ENCODE results near the gene IL17RA.
"Not testable (repeated sequence)": the region's sequence is repeated elsewhere in the genome, so short reads cannot be mapped to it uniquely, and the experiment has no call there.

Gene IL17RA

DNA sequence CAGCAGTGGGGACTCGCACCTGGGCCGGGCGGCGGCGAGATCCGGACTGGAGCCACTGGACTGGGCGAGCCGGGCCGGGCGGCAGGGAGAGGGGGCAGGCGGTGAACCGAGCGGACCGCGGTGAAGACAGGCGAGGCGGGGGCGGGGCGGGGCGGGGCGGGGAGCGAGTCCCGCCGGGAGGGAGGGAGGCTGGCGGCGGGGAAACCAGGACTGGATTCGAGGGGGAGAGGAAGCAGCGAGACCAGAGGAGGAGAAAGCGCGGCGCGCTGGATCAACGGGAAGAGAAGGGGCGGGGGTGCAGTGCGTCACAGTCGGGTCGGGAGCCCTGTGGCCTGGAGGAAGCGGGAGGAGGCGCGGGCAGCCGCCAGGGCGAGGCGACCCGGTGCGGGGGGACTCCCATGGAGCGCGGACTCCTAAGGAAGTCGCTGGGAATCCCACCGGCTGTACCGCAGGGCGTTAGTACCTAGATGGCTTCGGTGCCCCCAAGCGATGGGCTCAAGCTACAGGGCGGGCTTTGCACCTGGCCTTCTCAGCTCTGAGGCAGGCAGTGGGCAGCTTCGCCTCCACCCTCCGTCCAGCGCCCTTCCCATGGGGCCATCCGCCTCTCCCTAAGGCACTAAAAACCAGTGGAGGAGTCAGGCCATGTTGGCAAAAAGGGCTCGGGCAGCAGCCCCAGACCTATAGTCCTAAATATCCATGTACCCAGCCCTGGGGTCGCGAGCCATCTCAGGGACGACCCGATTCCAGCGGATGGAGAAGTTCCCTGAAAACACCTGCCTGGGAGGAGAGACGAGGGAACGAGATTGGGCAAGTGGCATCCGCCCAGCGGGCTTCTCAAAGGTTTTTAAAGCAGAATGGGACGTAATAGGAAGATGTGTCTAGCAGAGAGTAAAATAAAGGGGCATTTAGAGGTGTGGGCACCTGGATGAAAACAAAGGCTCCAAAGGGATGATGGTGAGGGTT is 36.7 kb downstream of the IL17RA start, which contains the start of gene TMEM121B:
Gene TMEM121B (minus strand): TSS at position 128 of the 963 bp plus-strand sequence. CDS start 233 bp downstream, outside the sequence.
- peak; percentile 86 for DNase-seq

DNA sequence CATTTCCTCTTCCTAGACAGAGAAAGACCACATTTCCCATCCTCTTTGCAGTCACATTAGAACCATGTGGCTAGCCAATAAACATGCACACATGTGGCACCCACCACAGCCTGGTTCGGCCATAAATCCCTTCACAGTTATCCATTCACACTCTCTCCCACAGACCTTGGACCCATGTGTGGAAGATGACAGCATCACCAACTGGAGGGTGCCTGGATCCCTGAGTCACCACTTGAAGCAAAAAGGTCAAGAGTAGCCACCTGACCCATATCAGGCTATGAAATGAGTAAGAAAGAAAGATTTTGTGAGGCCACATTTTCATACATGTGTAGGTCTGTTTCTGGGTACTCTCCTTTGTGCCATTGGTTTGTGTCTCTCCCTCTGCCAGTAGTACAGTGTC is 45.4 kb downstream of the IL17RA start:
- no peak for DNase-seq

DNA sequence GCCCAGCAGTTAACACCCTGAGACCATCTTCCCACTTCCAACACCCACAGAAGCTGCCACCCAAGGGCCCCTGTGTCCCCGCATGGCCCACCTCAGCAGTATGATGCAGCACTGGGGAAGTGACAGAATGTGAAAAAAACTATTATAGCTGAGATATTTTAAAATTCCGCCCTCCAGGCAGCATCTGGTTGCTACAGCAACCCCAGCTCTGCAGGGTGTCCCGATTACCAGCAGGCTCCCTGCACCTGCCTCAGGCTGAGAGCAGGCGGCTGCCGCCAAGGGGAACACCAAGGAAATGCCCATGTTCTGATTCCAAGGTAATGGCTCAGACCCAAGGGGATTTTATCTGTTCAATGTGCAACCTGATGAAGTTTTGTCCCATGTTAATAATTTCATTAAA is 46.9 kb downstream of the IL17RA start:
- peak; percentile 52 for DNase-seq

DNA sequence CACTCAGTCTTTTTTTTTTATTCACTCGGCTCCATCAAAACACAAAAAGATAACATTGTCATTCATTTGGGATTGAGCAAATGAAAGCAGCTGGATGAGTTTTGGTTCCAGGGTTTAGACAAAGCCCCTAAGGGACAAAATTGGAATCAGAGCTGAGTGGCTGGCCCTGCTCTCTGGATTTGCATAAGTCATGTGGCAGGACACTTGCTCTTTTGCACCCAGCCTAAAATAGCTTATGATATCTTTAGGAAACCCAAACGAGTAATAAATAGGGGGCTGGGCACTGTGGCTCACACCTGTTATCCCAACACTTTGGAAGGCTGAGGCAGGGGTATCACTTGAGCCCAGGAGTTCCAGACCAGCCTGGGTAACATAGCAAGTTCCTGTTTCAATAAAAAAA is 47.3 kb downstream of the IL17RA start:
- no peak for DNase-seq

DNA sequence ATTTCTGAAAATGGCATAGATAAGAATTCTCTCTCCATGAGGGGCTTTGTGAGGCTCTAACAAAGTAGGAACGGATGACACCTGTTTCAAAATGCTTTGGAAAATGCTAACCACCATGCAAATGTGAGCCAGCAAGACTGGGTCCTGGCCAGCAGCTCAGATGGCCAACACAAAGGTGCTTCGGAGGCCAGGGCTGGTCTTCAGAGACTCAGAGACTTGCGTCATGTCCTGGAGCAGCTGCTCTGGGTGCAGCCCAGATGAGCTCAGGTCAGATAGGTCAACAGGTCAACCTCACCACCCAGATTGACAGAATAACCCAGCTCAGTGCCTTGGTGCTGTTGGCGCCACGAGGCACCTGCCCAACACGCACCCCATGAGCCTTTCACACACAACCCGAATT is 48.3 kb downstream of the IL17RA start:
- no peak for DNase-seq

DNA sequence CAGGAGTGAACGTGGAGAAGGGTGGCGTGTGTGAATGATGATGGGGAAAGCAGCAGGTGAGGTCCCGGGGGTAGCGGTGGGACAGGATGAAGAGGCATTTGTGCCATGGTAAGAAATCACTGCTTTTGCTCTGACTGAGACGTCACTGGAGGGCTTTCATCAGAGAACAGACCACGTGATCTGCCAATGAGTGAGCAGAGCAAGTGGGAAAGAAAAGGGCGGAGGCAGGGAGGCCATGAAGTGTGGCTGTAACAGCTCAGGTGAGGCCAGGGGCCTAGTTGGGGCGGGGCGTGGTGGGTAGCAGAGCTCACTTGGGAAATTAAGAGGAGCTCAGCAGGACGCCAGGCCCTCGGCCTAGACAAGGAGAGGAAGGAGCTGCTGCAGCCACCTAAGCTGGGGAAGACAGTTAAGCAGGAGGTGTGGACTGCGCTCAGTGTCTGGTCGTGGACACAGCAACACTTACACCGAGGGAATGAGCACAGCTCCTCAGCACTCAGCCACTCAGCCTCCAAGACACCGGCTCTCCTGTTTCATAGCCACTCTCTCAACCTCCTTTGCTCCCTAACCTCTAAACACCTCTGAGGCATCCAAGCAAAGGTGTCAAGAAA is 50.5 kb downstream of the IL17RA start:
- no peak for DNase-seq

DNA sequence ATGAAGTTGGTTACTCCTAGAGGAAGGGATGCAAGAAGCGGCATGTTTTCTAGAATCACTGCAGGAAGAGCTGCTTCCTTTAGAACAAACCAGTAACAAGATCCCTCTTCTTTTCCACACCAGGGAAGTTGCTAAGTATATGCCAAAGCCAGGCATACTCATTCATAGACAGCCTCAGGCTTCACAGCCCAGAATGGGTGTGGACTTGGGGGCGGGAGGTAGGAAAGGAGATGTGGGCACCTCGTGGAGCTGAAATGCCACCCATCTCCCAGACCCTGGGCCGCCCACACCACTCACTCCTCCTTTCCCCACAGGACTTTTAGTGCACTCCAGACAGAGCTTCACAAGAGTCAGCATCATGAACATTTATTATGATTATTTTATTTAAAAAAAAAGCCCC is 52.4 kb downstream of the IL17RA start:
- DNase-seq, result no peak

DNA sequence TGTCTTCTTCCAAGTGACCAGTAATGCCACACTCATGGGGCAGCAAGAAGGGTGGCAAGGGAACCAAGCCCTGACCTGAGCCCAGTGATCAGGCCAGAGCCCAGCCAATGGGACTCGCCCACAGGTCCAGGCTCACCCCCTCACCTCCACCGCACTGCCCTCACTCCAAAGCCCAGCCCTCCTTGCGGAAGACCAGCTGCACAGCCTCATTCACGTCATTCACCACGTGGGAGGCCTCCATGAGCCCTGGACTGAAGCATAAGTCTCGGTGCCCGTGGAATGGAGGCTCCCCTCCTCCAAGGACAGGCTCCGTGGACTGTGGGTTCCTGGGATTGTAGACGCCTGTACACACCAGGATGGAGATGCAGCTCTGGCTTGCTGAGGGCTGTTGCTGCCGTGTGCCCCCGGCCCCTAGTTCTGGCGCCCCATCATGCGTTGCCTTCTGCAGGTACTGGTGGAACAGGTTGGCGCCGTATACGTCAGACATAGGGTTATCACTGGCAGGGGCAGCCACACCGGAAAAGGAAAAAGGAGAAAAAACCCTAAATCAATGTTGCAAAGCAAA is 53.1 kb downstream of the IL17RA start:
- DNase-seq, result no peak

DNA sequence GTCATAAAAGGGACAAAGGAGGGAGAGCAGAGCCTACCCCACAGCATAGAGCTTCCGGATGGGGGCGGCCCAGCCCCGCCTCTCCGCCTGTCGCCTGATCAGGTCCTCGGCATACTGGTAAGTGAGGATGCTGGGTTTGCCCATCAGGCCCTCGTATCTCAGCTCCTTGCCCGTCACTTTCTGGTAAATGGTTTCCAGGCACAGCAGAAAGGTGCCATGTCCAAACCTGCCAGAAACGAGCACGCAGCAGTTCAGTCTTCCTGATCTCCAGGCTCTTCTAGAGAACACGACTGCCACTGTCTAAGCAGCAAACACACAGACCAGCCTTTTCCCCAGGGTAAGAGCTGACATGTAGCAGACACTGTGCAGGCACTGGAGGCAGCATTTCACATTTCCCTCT is 53.7 kb downstream of the IL17RA start:
- no peak for DNase-seq

DNA sequence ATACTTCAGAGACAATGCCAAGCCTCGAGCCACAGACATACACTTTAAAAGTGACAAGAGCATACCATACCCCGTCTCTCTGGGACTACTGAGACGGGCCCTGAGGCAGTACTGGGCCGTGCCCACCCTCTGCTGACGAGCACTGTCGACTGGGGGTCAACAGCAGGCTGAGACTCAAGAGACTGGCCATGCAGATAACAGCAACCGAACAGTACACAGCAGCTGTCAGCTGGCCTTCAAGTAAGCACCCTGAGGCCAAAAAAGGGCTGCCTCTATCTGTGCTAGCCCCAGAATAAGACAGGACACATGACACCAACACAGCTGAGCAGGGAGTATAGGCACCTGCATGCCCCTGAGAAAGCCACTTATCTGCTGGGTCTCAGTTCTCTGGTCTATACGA is 55.2 kb downstream of the IL17RA start:
- no peak for DNase-seq

DNA sequence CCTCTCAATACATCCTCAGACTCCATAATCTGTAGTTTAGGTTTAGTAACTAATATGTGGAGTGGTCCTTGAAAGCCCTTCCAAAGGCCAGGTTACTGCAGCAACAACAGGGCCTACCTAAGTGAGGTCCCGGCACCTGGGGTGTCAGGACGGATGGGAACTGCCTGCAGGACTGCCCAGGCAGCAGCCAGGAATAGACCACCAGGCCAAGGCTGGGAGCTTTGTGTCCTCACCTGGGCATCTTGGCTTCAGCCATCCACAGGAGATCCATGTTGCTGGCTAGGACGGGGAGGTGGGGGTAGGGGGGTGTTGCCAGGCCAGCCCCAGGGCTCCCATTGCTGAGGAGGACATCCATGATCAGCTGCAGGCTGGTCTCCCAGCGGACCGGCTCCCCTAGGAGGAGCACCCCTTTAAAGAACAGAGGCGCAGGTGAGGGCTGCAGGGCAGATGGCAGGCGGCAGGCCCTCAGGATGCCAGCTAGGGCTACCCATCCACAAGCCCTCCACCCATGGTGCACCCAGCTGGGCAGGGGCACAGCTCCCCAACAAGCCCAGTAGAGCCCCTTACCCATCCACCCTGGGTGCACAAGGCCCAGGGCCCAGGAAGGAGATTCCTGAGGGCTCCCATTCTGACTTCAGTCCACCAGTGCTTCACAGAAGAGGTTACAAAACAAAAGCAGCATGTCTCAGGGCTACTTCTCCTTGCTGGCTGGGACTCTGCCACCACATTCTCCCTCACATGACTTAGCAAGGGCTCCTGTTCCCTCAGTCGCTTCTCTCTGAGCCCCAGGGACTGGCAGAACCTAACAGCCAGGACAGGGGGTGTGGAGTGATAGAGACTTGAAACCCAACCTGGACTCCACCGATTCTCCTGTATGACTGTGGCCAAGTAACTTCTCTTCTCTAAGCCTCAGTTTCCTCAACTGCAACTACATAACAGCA is 56.3 kb downstream of the IL17RA start:
- no peak for DNase-seq

DNA sequence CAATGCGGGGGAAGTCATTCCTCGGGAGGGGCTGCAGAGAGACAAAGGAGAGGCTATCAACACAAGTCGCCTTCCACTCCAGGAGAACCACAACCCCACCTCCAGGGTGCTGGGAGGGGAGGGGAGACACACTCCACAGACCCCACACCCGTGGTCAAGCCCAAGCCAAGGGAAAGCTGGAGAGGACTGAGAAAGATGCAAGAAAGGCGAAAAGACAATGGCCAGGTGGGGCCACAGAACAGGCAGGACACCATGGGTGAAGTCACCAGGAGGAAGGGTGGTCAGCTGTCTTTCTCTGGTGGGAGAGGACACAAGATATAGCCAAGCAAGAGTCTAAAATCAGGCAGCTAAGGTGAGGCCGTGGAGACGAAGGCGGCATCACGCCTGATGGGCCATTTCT is 58.3 kb downstream of the IL17RA start:
- no peak for DNase-seq

DNA sequence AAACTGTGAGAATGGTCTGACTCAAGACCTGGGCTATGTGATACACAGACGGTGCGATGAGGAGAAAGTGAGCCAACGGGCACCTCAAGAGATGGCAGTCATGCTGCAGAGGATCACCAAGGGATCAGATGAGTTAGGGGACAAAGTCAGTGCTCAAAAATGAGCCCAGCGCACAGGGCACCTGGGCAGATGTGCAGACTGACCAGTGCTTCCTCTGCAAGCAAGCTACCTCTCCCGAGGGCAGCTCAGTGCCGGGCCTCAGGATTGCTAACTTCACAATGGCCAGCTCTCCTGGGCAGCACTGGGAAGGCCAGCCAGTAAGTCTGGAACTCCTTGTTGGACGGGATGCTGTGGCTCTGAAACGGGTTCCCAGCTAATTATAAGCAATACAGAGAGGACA is 59.0 kb downstream of the IL17RA start:
- no peak for DNase-seq

DNA sequence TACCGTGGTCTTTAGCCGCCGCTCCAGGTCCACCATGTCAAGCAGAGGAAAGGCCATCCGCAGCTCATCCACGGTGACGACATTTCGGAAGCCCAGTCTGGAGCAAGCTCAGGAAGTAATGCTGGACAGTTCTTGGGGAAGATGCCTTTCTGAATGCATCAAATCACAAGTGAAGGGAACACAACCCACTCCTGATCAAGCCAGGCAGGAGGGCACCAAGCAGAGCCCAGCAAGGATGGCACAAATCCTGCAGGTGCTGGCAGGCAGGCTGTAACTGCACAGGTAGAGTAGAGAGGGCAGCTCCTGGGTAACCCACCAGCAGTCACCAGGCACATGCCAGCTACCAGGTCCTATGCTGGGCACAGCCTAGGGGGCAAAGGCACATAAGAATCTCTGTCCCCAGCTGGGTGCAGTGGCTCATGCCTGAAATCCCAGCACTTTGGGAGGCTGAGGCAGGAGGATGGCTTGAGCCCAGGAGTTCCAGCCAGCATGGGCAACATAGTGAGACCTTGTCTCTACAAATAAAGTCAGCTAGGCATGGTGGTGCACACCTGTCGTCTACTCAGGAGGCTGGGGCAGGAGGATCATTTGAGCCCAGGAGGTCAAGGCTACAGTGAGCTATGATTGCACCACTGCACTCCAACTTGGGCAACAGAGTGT is 60.4 kb downstream of the IL17RA start:
- DNase-seq, result no peak

DNA sequence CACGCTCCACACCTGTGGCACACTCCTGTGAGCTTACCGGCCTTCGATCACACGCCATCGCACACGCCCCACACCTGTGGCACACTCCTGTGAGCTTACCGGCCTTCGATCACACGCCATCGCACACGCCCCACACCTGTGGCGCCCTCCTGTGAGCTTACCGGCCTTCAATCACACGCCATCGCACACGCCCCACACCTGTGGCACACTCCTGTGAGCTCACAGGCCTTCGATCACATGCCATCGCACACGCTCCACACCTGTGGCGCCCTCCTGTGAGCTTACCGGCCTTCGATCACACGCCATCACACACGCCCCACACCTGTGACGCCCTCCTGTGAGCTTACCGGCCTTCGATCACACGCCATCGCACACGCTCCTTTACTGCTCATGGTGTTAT is 62.7 kb downstream of the IL17RA start:
- DNase-seq, result not testable (repeated sequence)

DNA sequence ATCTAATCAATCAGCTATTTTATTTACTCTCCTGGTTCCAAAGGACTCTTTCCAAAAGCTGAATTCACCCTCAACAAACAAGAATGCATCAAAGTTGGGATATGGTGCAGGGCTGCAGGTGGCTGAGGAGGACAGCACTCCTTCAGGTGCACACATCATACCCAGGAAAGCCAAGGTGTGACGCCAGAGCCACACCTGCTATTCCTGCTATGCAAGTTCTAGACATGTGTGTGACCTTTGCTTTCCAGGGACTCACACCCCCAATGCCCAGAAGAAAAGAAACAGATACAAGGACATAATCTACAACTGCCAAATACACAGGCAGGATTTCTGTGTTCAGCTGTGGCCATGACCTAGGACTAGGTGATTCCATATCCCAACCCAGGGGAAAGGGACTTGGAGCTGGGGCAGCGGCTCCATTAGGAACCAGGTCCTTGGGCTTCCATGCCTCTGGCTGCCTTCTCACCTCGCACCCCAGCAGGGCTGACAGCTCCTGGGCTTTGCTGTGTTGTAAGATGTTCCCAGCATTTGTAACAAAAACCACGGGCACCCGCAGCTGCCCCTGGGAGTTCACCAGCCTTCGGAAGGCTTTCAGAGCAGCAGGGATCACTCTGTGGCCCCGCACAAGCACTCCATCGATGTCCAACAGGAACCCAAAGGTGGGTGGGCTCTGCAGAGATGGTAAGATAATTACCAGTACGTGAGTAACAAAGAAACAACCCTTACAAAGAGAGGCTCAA is 64.4 kb downstream of the IL17RA start:
- DNase-seq, result no peak

DNA sequence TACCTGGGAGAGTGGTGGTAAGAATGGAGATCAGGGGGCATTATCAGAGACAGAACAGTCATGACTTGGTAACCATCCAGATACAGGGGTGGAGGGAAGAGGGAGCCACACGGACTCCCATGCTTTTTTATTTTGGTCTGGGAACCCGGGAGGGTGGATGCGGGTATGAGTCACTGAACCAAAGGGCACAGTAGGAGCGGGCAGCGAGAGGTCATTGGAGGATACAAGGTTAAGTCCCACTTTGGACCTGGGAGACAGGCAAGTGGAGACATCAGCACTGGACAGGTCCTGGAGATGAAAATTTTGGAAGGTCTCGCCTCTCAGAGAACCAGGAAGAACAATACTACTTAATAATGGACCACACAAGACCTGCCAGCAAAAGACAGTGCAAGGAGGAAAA is 67.5 kb downstream of the IL17RA start:
- DNase-seq, result no peak

DNA sequence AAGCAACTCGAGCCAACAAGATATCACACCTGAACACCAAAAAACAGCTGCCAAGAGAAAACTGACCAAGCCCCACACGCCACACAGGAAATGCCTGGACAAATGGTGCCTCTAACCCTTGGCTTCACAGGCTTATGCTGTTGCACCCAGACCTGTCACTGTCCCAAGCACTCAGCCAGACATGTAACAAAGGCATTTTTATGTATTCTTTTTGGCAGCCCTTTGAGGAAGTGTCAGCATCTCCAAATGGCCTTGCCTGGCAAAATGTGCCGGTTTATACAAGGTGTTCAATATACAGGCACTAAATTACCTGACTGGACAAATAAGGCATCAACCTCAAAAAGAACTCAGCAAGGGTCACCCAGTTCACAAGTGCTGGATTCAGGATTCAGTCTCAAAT is 68.2 kb downstream of the IL17RA start:
- DNase-seq, result no peak

DNA sequence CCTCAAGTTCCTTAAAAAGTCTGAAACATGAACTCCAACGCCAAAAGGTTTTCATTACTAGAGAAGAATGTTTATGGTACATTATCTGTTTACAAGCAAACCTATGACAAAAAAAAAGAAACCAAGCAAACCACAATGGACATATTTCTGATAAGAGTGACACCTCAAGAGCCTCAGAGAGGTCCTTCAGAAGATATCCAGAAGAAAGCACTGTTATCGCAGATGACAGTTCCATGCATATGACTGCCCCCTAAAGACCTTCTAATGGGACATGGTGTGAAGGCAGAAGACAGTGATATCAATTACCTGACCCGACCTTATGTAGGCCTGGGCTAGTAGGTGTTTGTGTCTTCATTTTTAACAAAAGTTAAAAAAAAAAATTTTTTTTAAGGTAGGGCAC is 71.1 kb downstream of the IL17RA start:
- no peak for DNase-seq

DNA sequence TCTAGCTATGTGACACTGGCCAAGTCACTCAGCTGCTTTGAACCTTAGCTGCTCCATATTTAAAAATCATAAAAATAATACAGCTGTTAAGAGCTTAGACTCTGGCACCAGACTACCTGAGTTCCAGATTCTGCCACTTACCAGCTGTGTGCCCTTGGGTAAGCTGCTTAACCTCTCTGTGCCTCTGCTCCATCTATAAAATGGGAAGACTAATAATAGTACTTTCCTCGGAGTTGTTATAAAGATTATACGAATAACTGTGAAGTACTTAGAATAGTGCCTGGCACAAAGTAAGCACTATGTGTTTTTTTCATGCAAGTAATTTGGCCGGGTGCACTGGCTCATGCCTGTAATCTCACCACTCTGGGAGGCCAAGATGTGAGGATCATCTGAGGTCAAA is 72.9 kb downstream of the IL17RA start:
- DNase-seq, result no peak

DNA sequence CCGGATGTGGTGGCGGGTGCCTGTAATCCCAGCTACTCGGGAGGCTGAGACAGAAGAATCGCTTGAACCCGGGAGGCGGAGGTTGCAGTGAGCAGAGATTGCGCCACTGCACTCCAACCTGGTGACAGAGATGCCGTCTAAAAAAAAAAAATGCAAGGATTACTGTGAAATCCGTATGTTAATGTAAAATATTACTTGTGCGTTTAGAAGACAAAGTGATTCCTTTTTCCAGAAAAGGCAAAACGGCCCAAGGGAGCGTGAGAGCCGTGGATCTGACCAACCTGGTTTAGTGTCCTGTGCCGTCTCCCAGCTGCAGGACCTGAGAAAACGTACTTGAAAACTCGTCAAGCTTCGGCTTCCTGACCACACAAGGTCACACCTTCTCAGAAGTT is 73.4 kb downstream of the IL17RA start:
- no peak for DNase-seq

All from NCI-H2171 (cell line).